ENCODE results near the gene CES3.
"Not testable (repeated sequence)": the region's sequence is repeated elsewhere in the genome, so short reads cannot be mapped to it uniquely, and the experiment has no call there.

CES3 gene

DNA sequence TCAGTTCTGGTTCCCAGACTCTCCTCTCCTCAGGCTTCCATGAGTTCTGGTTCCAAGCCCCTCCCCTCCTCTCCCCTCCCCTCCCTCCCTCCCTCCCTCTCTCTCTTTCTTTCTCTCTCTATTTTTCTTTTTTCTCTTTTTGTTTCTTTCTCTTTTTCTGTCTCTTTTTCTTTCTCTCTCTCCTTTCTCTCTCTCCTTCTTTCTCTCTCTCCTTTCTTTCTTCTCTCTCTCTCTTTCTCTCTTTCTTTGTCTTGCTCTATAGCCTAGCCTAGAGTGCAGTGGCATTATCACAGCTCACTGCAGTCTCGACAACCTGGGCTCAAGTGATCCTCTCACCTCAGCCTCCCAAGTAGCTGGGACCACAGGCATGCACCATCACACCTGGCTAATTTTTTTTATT, 796 bp upstream of the CES3 start:
- TF ChIP-seq CTCF (IDR thresholded peaks at IDR 0.05; ENCODE audit: extremely low read depth, missing control alignments), result no peak
- no peak for DNase-seq (ENCODE audit: low spot score)

- no peak for DNase-seq (ENCODE audit: low spot score)
- TF ChIP-seq CTCF (IDR thresholded peaks at IDR 0.05; ENCODE audit: extremely low read depth, missing control alignments), result no peak
These were observed 848 bp downstream of the CES3 start for GRCh38 chr16:66961914-66962313.

- TF ChIP-seq CTCF (IDR thresholded peaks at IDR 0.05; ENCODE audit: extremely low read depth, missing control alignments), result no peak
- DNase-seq (ENCODE audit: low spot score), result no peak
These were observed 3.0 kb downstream of the CES3 start for GRCh38 chr16:66964049-66964448.

DNA sequence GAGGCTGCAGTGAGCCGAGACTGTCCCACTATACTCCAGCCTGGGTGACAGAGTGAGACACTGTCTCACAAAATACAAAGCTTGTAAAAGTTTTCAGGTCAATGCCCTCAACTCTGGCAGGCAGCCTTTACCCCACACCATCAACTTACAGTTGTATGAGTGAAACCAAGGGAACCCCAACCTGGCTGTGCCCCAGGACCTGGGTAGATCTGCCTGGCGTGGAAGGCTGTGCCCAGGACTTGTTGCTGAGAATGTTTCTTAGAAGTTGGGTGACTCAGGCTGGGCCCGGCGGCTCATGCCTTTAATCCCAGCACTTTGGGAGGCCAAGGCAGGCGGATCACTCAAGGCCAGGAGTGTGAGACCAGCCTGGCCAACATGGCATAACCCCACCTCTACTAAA, 7.8 kb downstream of the CES3 start:
- TF ChIP-seq CTCF (IDR thresholded peaks at IDR 0.05; ENCODE audit: extremely low read depth, missing control alignments), result no peak
- no peak for DNase-seq (ENCODE audit: low spot score)

- TF ChIP-seq CTCF (IDR thresholded peaks at IDR 0.05; ENCODE audit: extremely low read depth, missing control alignments), result no peak
- DNase-seq (ENCODE audit: low spot score), result no peak
These were observed 10.0 kb downstream of the CES3 start for GRCh38 chr16:66970775-66971720.

DNA sequence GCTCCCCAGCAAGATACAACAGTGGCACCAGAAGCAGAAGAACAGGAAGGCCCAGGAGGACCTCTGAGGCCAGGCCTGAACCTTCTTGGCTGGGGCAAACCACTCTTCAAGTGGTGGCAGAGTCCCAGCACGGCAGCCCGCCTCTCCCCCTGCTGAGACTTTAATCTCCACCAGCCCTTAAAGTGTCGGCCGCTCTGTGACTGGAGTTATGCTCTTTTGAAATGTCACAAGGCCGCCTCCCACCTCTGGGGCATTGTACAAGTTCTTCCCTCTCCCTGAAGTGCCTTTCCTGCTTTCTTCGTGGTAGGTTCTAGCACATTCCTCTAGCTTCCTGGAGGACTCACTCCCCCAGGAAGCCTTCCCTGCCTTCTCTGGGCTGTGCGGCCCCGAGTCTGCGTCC, 11.9 kb downstream of the CES3 start:
- no peak for TF ChIP-seq CTCF (IDR thresholded peaks at IDR 0.05; ENCODE audit: extremely low read depth, missing control alignments)
- no peak for DNase-seq (ENCODE audit: low spot score)

- TF ChIP-seq CTCF (IDR thresholded peaks at IDR 0.05; ENCODE audit: extremely low read depth, missing control alignments), result no peak
- DNase-seq (ENCODE audit: low spot score), result no peak
These were observed 12.7 kb downstream of the CES3 start for GRCh38 chr16:66973716-66974115.

GRCh38 chr16:66974156-66974931, 13.3 kb downstream of the CES3 start:
- not testable (repeated sequence) for DNase-seq (ENCODE audit: low spot score)

DNA sequence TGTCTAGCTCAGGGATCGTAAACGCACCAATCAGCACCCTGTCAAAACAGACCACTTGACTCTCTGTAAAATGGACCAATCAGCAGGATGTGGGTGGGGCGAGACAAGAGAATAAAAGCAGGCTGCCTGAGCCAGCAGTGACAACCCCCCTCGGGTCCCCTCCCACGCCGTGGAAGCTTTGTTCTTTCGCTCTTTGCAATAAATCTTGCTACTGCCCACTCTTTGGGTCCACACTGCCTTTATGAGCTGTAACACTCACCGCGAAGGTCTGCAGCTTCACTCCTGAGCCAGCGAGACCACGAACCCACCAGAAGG, 13.8 kb downstream of the CES3 start:
- not testable (repeated sequence) for DNase-seq (ENCODE audit: low spot score)

Measured in GM20000 (cell line).